Testis (tissue), 3 donors: ENCODE data around the gene UBA1. TPM values are rescaled to one million over a fixed set of nuclear protein-coding genes. Genes with fewer than 3 reads are reported as not detected.

Source experiments
- DNase-seq: peaks from one replicate; pipeline ENCODE4 v3.0.0-alpha.2; 2019
- H3K27ac ChIP-seq, 2 donors: fragments of 200-600 bp; sonication (generic); one replicate each; pipeline ENCODE4 v1.5.1; 2019
- H3K27me3 ChIP-seq: fragments of 200-600 bp; sonication (generic); one replicate; pipeline ENCODE4 v1.5.1; 2019
- H3K36me3 ChIP-seq: fragments of 200-600 bp; sonication (generic); one replicate; pipeline ENCODE4 v1.5.1; 2017; ENCODE audit warnings: low read depth; ENCODE audit errors: missing control alignments
- H3K4me1 ChIP-seq: fragments of 200-600 bp; sonication (generic); one replicate; pipeline ENCODE4 v1.5.1; 2019
- H3K4me3 ChIP-seq, 2 donors: fragments of 200-600 bp; sonication (generic); one replicate each; pipeline ENCODE4 v1.5.1; 2017 to 2019
- H3K9me3 ChIP-seq: fragments of 200-600 bp; sonication (generic); one replicate; pipeline ENCODE4 v1.5.1; 2017
- POLR2A ChIP-seq: fragments of 450-650 bp; IDR thresholded peaks from one replicate; pipeline ENCODE4 v1.6.1; 2017; ENCODE audit warnings: antibody characterized with exemption, mild to moderate bottlenecking, moderate library complexity
- WGBS, 2 donors: methylation state at CpG; one replicate each; pipeline ENCODE4 v1.1.5; 2018; 5-methylcytosine and 5-hydroxymethylcytosine counted together
- intact Hi-C: fragments of 100-400 bp; cut with DNase I; formaldehyde crosslinking; loops from one replicate; pipeline ENCODE4 v1.15.1; 2023; ENCODE audit warnings: low total_unique reads
- polyA plus RNA-seq: library from polyadenylated mRNA; stranded (reverse); fragments of 350-450 nt; fragmentation: Illumina TruSeq; extraction: RNeasy Lipid Tissue Mini Kit (QIAGEN cat#74804); gene quantifications from one replicate; pipeline ENCODE4 v1.2.3, GENCODE V29; 2014; ENCODE audit warnings: low read depth, low replicate concordance; ENCODE audit not compliant: insufficient read depth
- total RNA-seq, 2 donors: library from RNA; depleted of rRNA; stranded (reverse); fragments of >200 nt; gene quantifications; one replicate each; pipeline ENCODE4 v1.2.3, GENCODE V29; 2016
- TF ChIP-seq, protein P1 (sequence below), 3 experiments: fragments of 450-650 bp in 2 of 3; fragments of 200-600 bp in 1 of 3; sonication (generic) in 1 of 3; IDR thresholded peaks; one replicate each; pipeline ENCODE4 v1.5.1; 2016 to 2019; ENCODE audit warnings: antibody characterized with exemption in 3 of 3, mild to moderate bottlenecking in 2 of 3, moderate library complexity in 1 of 3

The UBA1 gene
- total and polyA plus RNA-seq, 3 donors from 2014 or later: 207 to 338 (median 243) TPM

DNA sequence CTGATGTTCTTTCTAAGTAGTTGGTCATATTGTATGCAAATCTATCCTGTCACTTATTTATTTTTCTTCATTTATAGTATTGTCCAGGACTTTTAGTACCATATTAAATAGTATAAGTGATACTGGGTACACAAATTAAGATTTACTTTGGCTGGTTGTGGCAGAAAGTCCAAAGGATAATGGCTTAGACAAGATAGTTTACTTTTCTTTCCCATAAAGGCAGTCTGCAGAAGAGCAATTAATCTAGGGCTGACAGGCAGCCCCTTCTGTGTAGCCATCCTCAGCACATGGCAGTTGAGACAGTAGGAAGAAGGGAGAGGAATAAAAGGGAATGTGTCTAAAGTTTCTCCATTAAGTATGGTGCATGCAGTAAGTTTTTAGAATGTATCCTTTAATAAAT, 42.2 kb upstream of the UBA1 start:
- no peaks in the 10 kb centered on the region for H3K9me3 ChIP-seq
- intact Hi-C loops: no loop called here
- TF ChIP-seq, protein P1, sequence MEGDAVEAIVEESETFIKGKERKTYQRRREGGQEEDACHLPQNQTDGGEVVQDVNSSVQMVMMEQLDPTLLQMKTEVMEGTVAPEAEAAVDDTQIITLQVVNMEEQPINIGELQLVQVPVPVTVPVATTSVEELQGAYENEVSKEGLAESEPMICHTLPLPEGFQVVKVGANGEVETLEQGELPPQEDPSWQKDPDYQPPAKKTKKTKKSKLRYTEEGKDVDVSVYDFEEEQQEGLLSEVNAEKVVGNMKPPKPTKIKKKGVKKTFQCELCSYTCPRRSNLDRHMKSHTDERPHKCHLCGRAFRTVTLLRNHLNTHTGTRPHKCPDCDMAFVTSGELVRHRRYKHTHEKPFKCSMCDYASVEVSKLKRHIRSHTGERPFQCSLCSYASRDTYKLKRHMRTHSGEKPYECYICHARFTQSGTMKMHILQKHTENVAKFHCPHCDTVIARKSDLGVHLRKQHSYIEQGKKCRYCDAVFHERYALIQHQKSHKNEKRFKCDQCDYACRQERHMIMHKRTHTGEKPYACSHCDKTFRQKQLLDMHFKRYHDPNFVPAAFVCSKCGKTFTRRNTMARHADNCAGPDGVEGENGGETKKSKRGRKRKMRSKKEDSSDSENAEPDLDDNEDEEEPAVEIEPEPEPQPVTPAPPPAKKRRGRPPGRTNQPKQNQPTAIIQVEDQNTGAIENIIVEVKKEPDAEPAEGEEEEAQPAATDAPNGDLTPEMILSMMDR (IDR thresholded peaks at IDR 0.05): no peak
- TF ChIP-seq POLR2A: no peak
- no peak for DNase-seq
- H3K27ac ChIP-seq: no peak overlapping the region
- H3K4me1 ChIP-seq: peaks cover 7% of the 10 kb centered on the region
- H3K36me3 ChIP-seq: no peaks in the 10 kb centered on the region
- no peaks in the 10 kb centered on the region for H3K27me3 ChIP-seq
- H3K4me3 ChIP-seq: no peak overlapping the region

DNA sequence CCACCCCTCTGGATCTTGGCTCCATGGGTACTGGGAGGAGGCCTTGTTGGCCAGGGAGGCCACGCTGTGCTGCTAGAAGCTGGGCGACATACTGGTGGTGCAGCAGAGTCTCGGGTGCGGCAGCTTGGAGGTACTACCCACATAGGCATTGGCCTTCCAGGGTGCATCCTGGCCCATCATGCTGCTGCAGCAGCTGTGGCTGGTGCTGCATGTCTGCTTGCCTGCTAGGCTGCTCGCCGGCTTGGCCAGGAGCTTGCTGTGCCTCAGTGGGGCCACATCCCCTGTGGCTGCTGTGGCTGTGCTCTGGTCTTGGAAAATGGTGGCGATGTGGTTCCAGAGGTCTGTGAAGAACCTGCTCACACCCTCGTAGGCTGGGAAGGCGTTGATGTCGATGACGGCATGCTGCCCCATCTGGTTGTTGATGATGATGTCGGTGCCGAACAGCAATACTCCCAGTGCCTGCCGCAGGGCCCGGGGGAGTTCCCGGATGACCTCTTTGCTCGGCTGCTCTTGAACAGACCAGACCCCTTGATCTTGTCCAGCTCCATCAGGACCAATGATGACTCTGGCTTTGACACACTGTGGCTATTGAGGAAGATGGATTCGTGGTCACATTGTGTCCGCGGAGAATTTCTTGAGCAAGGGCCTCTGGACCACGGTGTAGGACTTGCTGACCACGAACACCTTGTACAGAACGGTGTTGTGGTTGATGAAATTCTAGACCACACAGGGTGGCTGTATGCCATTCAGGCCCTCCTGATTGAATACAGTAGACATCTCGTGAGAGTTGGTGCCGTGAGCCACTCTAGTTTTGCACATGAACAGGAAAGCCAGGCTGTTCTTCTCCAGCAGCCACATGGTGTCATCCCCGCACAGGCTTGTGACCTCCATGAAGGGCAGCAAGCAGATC, 36.8 kb upstream of the UBA1 start:
- no peaks in the 10 kb centered on the region for H3K36me3 ChIP-seq
- no peaks in the 10 kb centered on the region for H3K4me1 ChIP-seq
- no peaks in the 10 kb centered on the region for H3K27me3 ChIP-seq
- intact Hi-C loops: no loop called here
- no peaks in the 10 kb centered on the region for H3K9me3 ChIP-seq
- no peak overlapping the region for H3K27ac ChIP-seq
- WGBS, 2 donors: 95% methylated on average over 19 of the region's 26 CpGs; no CpG with 5 or more reads in 1 of the 2 donors
- no peak for DNase-seq
- TF ChIP-seq, protein P1 (IDR thresholded peaks at IDR 0.05): no peak
- no peak for TF ChIP-seq POLR2A
- no peak overlapping the region for H3K4me3 ChIP-seq

DNA sequence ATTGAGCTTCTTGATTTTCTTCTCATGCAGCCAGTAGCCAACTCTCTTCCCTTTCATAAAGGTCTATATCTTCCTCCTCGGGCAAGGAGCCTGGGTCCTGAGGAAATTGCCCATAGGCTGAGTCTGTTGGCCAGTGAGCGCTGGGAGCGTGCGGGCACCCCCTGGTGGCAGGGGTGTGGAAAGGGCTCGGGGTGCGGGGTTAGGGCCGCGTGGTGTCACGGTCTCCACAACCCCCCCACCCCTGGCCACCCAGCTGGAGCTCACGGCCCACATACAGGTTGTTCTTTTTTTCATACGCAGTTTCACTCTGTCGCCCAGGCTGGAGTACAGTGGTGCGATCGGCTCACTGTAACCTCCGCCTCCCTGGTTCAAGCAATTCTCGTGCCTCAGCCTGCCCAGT, 35.5 kb upstream of the UBA1 start:
- TF ChIP-seq POLR2A: no peak
- TF ChIP-seq, protein P1 (IDR thresholded peaks at IDR 0.05): no peak
- WGBS, 2 donors: 94 to 98% methylated on average over 8 to 13 of the region's 16 CpGs
- intact Hi-C loops: no loop called here

DNA sequence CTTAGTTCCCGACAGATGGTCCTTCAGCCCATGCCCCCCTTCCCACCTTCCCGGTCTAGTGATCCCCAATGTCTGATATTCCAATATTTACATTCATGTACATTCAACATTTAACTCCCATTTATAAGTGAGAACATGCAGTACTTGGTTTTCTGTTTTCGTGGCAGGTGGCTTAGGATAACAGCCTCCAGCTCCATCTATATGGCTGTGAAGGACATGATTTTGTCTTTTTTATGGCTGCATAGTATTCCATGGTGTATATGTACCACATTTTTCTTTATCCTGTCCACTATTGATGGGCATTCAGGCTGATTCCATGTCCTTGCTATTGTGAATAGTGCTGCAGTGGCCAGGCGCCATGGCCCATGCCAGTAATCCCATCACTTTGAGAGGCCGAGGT, 34.8 kb upstream of the UBA1 start:
- DNase-seq: no peak
- Histone ChIP-seq H3K36me3 (no peaks in the 10 kb centered on the region), H3K9me3 (no peaks in the 10 kb centered on the region), H3K4me3 (no peak overlapping the region), H3K27me3 (no peaks in the 10 kb centered on the region), H3K4me1 (no peaks in the 10 kb centered on the region), H3K27ac (no peak overlapping the region)
- WGBS, 2 donors: 90 to 100% methylated on average over 4 to 5 of the region's 5 CpGs
- TF ChIP-seq, protein P1 (IDR thresholded peaks at IDR 0.05): no peak
- no peak for TF ChIP-seq POLR2A
- intact Hi-C loops: no loop called here

More for the DNA sequence above, 35.5 kb upstream of the UBA1 start:
- Histone ChIP-seq H3K9me3 (no peaks in the 10 kb centered on the region), H3K4me3 (no peak overlapping the region), H3K27ac (no peak overlapping the region), H3K4me1 (no peaks in the 10 kb centered on the region), H3K27me3 (no peaks in the 10 kb centered on the region), H3K36me3 (no peaks in the 10 kb centered on the region)
- no peak for DNase-seq

DNA sequence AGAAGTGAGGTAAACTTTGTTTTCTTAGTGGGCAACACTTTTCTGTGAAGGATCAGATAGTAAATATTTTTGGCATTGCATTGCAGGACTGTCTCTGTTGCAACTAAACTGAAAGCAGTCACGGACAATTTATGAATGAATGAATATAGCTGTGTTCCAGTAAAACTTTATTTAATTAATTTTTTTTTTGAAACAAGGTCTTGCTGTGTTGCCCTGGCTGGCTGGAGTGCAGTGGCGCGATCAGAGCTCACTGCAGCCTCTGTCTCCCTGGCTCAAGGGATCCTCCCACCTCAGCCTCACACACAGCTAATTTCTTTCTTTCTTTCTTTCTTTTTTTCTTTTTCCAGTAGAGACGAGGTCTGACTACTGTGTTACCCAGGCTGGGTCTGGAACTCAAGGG, 32.8 kb upstream of the UBA1 start:
- 60 to 68% methylated on average over 4 of the region's 4 CpGs for WGBS, 2 donors

More for the DNA sequence above, 32.8 kb upstream of the UBA1 start:
- H3K4me1 ChIP-seq: no peaks in the 10 kb centered on the region
- H3K4me3 ChIP-seq: no peak overlapping the region
- H3K36me3 ChIP-seq: no peaks in the 10 kb centered on the region
- H3K27me3 ChIP-seq: no peaks in the 10 kb centered on the region
- TF ChIP-seq, protein P1 (IDR thresholded peaks at IDR 0.05): no peak
- TF ChIP-seq POLR2A: no peak
- no peaks in the 10 kb centered on the region for H3K9me3 ChIP-seq
- H3K27ac ChIP-seq: no peak overlapping the region
- intact Hi-C loops: no loop called here
- DNase-seq: no peak
